Measurements from ENCODE around the gene TK1.

- TF ChIP-seq POLR2AphosphoS5 (IDR thresholded peaks at IDR 0.05; ENCODE audit: low read depth, low read length): peak; percentile 53; the same call in 1 of the 2 replicates
- TF ChIP-seq, protein P1, sequence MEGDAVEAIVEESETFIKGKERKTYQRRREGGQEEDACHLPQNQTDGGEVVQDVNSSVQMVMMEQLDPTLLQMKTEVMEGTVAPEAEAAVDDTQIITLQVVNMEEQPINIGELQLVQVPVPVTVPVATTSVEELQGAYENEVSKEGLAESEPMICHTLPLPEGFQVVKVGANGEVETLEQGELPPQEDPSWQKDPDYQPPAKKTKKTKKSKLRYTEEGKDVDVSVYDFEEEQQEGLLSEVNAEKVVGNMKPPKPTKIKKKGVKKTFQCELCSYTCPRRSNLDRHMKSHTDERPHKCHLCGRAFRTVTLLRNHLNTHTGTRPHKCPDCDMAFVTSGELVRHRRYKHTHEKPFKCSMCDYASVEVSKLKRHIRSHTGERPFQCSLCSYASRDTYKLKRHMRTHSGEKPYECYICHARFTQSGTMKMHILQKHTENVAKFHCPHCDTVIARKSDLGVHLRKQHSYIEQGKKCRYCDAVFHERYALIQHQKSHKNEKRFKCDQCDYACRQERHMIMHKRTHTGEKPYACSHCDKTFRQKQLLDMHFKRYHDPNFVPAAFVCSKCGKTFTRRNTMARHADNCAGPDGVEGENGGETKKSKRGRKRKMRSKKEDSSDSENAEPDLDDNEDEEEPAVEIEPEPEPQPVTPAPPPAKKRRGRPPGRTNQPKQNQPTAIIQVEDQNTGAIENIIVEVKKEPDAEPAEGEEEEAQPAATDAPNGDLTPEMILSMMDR (IDR thresholded peaks at IDR 0.05): no peak
These were observed 18.5 kb downstream of the TK1 start, which contains the start of gene SYNGR2 for GRCh38 chr17:78168242-78168902.
